Left kidney (tissue), 8 donors: ENCODE data around the gene NXPH3. TPM values are rescaled to one million over a fixed set of nuclear protein-coding genes. Genes with fewer than 3 reads are reported as not detected.
"Not testable (repeated sequence)": the region's sequence is repeated elsewhere in the genome, so short reads cannot be mapped to it uniquely, and the experiment has no call there.

Source experiments
- DNase-seq: peaks from one replicate; pipeline ENCODE4 v3.0.0-alpha.2; 2013
- long read RNA-seq, 8 donors: transcript quantifications; one replicate each; lab custom pipeline, GENCODE V29; 2026
- polyA plus RNA-seq: library from polyadenylated mRNA; unstranded; fragments of 120-200 nt; gene quantifications from one replicate; pipeline ENCODE4 v1.2.1, GENCODE V29; 2013; ENCODE audit not compliant: insufficient read length

NXPH3 gene
- 0.76 TPM for polyA plus RNA-seq
- long read RNA-seq, donor 1 = 0 reads
- long read RNA-seq, donor 2 = 0 reads
- long read RNA-seq, donor 3 = 0 reads
- long read RNA-seq, donor 4 = 0 reads
- long read RNA-seq, donor 5, full-length matches to known transcripts = 4 of 83 reads
- long read RNA-seq, donor 5, partial matches to known transcripts = 73 of 83 reads
- long read RNA-seq, donor 5, other reads (novel, unspliced or antisense) = 6 of 83 reads
- long read RNA-seq, donor 6, full-length matches to known transcripts = 3 of 3 reads
- long read RNA-seq, donor 6, partial matches to known transcripts = 0 of 3 reads
- long read RNA-seq, donor 6, other reads (novel, unspliced or antisense) = 0 of 3 reads
- long read RNA-seq, donor 7, full-length matches to known transcripts = 3 of 3 reads
- long read RNA-seq, donor 7, partial matches to known transcripts = 0 of 3 reads
- long read RNA-seq, donor 7, other reads (novel, unspliced or antisense) = 0 of 3 reads
- long read RNA-seq, donor 8, full-length matches to known transcripts = 1 of 1 reads
- long read RNA-seq, donor 8, partial matches to known transcripts = 0 of 1 reads
- long read RNA-seq, donor 8, other reads (novel, unspliced or antisense) = 0 of 1 reads

GRCh38 chr17:49575679-49576087 lies at the start of gene NXPH3:
Gene NXPH3 (plus strand): TSS chr17:49575871. CDS start chr17:49576220, 349 bp downstream.
- peak; percentile 45 for DNase-seq

- DNase-seq = no peak
Measured at GRCh38 chr17:49527927-49528651, 47.6 kb upstream of the NXPH3 start.

- DNase-seq = no peak
Measured at GRCh38 chr17:49528966-49529365, 46.7 kb upstream of the NXPH3 start.

GRCh38 chr17:49530118-49530517 lies 45.6 kb upstream of the NXPH3 start:
- no peak for DNase-seq

- DNase-seq = no peak
Measured at GRCh38 chr17:49543860-49544259, 31.8 kb upstream of the NXPH3 start.

GRCh38 chr17:49545007-49545660 lies 30.5 kb upstream of the NXPH3 start:
- DNase-seq = no peak

- DNase-seq = no peak
Measured at GRCh38 chr17:49545806-49546545, 29.7 kb upstream of the NXPH3 start.

GRCh38 chr17:49546546-49547535 lies 28.8 kb upstream of the NXPH3 start:
- DNase-seq = no peak

GRCh38 chr17:49547566-49547965 lies 28.1 kb upstream of the NXPH3 start:
- no peak for DNase-seq

GRCh38 chr17:49548051-49548505 lies 27.6 kb upstream of the NXPH3 start:
- DNase-seq = no peak

- no peak for DNase-seq
Measured at GRCh38 chr17:49548506-49549310, 27.0 kb upstream of the NXPH3 start.

GRCh38 chr17:49549311-49549605 lies 26.4 kb upstream of the NXPH3 start:
- no peak for DNase-seq

GRCh38 chr17:49549691-49550678 lies 25.7 kb upstream of the NXPH3 start:
- no peak for DNase-seq

GRCh38 chr17:49550764-49551163 lies 24.9 kb upstream of the NXPH3 start:
- DNase-seq = not testable (repeated sequence)

GRCh38 chr17:49551221-49552069 lies 24.2 kb upstream of the NXPH3 start:
- no peak for DNase-seq

- DNase-seq = no peak
Measured at GRCh38 chr17:49552070-49552751, 23.5 kb upstream of the NXPH3 start.
